HPDE6-E6E7 (cell line): ENCODE measurements around the gene TCHP.

Source experiments
- DNase-seq: peaks from one replicate; pipeline ENCODE4 v3.0.0; 2011; ENCODE audit warnings: missing footprints; ENCODE audit errors: extremely low spot score

TCHP gene

DNA sequence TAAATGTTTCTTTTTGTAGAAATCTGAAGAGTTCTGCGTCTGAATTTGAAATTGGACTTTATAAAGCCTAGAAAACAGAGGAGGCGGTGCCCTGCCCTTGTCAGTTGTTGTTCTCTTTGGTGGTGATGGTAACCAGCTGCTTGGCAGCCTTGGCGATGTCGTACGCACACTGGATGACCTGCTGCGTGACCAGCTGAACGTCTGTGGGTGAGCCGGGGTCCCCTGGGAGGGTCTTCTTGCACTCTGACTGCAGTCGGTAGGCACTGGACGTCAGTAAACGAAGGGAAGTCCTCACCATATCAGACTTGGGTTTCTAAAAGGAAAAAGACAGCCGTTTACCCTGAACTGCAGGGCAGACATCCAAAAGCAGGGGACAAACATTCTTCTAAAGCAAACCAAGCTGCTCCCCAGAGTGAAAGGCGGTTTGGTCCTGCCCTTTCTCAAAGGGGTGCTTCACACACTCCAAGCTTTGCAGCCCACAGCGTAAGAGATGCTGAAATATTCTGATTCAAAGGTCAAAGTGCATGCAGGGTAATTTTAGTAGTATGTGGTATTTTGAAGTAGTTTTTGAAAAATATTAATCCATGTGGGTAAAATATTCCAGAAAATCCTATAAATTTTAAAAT, 32.9 kb downstream of the TCHP start:
- DNase-seq, result no peak

GRCh38 chr12:109934026-109934425, 34.0 kb downstream of the TCHP start:
- no peak for DNase-seq

DNA sequence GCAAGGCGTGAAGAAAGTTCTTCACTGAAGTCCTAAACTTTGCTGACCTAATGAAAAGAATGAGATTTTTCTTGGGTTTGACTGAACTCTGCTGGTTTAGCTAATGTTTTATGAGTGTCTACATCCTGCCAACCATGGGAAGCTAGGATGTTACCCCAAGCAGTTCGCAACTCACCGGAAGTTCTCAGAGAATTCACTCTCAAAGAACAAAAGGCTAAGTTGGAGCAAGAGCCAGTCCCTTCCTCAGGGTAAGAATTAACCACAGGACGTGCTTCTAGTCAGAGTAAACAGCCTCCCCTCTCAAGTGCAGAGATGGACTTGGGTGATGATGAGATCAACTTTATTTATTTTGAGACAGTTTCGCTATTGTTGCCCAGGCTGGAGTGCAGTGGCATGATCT, 37.3 kb downstream of the TCHP start:
- no peak for DNase-seq

- no peak for DNase-seq
Observed at GRCh38 chr12:109938947-109939346, 38.9 kb downstream of the TCHP start.

GRCh38 chr12:109939504-109939903, 39.4 kb downstream of the TCHP start:
- DNase-seq, result no peak

- DNase-seq, result no peak
Observed at GRCh38 chr12:109940339-109940923, 40.4 kb downstream of the TCHP start.

GRCh38 chr12:109943811-109944210, 43.7 kb downstream of the TCHP start:
- no peak for DNase-seq

DNA sequence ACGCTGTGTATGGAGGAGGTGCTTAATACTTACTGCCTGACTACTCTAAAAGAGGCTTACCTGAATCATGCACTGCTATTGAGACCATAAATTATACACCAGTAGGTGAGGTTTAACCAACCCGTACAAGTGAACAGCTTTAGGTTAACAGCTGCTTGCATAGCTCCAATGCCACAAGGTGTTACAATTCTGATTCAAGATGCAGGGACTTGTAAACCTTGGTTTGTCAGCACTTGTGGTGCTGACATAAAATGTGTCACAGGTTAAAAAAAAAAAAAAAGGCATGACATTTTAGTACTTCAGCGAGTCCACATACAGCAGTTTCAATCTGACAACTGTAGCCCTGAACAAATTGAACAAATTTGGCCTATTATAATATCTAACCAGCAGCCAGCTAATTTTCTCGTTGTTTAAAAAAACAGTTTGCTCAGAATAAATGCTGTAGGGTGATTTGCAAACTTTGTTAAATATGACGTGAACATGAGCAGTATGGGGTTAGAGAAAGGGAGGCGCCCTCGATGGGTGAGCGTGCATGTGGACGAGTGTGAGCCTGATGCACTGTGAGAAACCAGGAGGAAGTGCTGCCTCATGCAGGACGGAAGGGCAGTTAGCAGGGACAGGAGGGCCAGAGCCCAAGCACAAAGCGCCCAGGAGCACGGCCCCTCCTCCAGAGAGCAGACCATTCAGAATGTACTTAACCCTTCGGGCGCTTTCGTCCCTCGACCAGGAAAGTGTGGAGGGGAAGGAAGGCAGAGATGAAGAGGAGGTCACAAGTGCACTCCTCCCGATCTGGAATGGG, 44.7 kb downstream of the TCHP start:
- DNase-seq, result no peak

DNA sequence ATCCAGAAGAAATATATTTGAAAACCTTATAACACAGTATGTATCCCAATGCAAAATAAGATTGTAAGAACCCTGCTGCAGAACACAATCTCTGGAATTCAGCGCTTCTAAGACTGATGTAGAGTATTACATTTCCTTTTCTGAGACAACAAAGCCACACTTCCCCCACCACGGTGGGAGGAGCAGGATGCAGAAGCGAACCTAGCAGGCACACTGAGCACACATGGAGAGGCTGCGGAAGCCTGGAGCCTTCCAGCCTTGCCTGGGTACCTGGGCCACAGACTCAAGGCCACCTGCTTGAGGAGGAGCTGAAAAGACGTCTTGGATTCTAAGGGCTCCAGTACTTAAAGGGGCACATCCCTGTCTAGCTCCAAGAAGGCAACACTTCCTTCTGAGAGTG, 46.4 kb downstream of the TCHP start:
- DNase-seq, result no peak

GRCh38 chr12:109946913-109947312, 46.8 kb downstream of the TCHP start:
- DNase-seq, result no peak

DNA sequence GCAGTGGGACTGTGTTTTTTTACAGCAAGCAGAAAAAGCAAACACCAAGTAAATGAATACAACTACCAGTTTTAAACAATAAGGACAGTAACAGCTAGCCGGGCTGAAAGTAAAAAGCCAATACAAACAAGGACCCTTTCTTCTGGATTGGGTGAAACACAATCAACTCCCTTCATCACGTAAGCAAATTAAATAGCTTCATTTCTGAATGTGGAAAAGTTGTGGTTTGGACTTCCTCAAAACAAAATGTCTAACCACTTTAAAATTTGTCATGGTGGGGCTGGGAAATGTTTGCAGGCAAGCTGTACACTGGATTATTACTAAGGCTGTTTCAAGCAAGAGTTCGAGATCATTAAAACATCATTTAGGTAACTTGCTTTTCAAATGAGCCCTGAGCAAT, 47.4 kb downstream of the TCHP start:
- no peak for DNase-seq

DNA sequence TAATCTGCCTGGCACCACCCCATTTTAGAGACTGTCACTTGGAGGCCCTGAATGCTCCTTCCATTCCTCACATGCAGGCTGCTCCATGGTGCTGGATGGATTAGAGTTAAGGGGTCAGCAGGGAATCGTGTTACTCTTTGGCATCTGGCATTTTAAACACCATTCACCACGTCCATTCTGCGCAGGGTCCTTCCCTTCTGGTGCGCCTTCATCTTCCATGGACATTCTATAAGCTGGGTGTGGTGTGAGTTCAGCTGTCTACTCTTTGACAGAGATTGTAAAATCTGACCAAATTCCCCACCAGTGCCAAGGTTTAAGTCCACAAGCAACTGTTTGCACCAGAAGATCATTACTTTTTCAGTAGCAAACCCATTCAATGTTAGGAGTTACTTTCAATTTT, 48.3 kb downstream of the TCHP start:
- DNase-seq, result no peak

DNA sequence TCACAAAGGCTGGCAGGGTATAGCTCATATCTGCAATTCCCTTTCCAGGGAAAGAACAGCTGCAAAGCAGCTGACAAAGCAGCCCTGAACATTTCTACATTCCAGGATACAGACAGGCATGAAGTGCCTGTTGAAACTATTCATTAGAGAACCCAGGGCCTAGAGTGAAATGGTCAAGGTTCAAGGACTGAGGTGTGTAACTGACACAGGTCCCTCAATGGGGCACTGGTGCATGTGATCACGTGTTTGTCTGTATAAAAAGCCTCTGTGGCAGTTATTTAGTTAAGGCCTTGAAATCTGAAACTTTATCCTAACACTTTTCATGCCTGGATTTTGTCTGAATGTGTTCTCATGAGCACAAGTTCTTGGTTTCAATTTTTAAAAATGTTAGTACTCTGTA, 49.0 kb downstream of the TCHP start:
- DNase-seq, result no peak

- DNase-seq, result no peak
Observed at GRCh38 chr12:109950625-109951024, 50.6 kb downstream of the TCHP start.

GRCh38 chr12:109951136-109951535, 51.1 kb downstream of the TCHP start:
- no peak for DNase-seq

DNA sequence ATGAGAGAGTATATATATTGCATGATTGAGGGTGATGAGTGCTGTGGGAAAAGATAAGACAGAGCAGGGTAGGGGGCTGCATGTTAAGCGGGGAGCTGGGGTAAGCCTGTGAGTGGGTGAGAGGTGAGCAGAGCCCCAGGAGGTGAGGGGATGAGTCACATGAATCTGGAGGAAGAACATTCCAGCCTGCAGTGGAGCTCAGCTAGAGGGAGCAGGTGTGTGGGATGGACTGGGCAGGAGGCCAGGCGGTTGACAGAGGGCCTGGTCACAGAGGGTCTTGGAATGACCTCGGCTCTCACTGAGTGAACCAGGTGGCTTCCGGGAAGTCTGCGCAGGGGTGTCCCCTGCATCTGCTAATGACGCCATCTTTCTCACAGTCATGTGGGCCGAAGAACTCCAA, 51.7 kb downstream of the TCHP start:
- peak; percentile 83 for DNase-seq

- no peak for DNase-seq
Observed at GRCh38 chr12:109952160-109952858, 52.2 kb downstream of the TCHP start.

DNA sequence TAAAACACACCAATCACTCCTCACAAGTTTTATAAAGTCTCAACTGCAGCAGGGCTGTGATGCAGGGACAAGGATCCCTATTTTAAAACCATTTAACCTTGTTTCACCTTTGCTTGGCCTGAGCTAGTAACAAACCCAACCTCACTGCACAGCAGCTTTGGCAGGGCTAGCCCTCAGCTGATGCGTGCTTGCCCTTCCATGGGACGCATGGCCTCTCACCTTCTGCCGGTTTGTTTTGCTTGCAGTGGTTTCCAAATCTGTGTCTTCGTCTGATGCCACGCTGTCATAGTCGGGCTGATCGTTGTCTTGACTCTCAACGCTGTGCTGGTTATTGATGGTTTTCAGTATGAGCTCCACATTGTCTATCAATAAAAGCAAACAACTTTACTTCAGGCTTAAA, 52.8 kb downstream of the TCHP start:
- DNase-seq, result no peak

- DNase-seq, result no peak
Observed at GRCh38 chr12:109953656-109954055, 53.6 kb downstream of the TCHP start.

DNA sequence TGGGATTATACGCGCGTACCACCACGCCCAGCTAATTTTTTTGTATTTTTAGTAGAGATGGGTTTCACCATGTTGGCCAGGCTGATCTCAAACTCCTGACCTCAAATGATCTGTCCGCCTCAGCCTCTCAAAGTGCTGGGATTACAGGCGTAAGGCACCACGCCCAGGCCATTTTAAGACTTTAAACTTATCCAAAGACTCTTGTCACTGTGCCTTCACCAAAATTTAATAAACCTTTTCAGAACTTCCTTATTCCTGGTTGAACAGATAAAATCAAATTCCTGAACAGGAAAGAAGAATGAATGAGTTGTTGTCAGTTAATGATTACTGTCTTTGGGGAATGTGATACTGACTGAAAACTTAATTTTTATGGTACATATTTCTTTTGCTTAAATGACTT, 58.3 kb downstream of the TCHP start:
- DNase-seq, result no peak

GRCh38 chr12:109959411-109960093, 59.5 kb downstream of the TCHP start:
- DNase-seq, result no peak

- DNase-seq, result no peak
Observed at GRCh38 chr12:109961201-109961600, 61.1 kb downstream of the TCHP start.
